Activated CD8-positive, alpha-beta T cell treated with anti-CD3 and anti-CD28 coated beads for 36 hours (primary cell): ENCODE measurements around the gene PLPP1. TPM values are rescaled to one million over a fixed set of nuclear protein-coding genes. Genes with fewer than 3 reads are reported as not detected.

Experiments used
- ATAC-seq: fragments of 200-7000 bp; cut with Tn5 transposase; one replicate; pipeline ENCODE4 v1.10.0; 2021; ENCODE audit warnings: mild to moderate bottlenecking, moderate library complexity
- CTCF ChIA-PET: fragments of 350-600 bp; sonication (Branson Sonifier 250); formaldehyde crosslinking; loops from one replicate; lab custom pipeline; 2021; ENCODE audit warnings: antibody characterized with exemption; lab: Charles Lee
- POLR2A ChIA-PET: fragments of 350-600 bp; sonication (Branson Sonifier 250); formaldehyde crosslinking; loops from one replicate; lab custom pipeline; 2021; ENCODE audit warnings: antibody characterized with exemption; lab: Charles Lee
- DNase-seq: peaks from one replicate; pipeline ENCODE4 v3.0.0-alpha.2; 2020
- H3K27ac Mint-ChIP-seq: one replicate; pipeline ENCODE4 v1.8.0; 2021; ENCODE audit warnings: mild to moderate bottlenecking, mixed read lengths
- H3K27me3 Mint-ChIP-seq: one replicate; pipeline ENCODE4 v1.8.0; 2021; ENCODE audit warnings: mixed read lengths
- H3K36me3 Mint-ChIP-seq: one replicate; pipeline ENCODE4 v1.8.0; 2021; ENCODE audit warnings: low read depth, mixed read lengths
- H3K4me1 Mint-ChIP-seq: one replicate; pipeline ENCODE4 v1.8.0; 2021; ENCODE audit warnings: low read depth, mixed read lengths
- H3K4me3 Mint-ChIP-seq: one replicate; pipeline ENCODE4 v1.8.0; 2021; ENCODE audit warnings: mild to moderate bottlenecking, moderate library complexity, mixed read lengths
- H3K9me3 Mint-ChIP-seq: one replicate; pipeline ENCODE4 v1.8.0; 2021; ENCODE audit warnings: mixed read lengths
- CTCF ChIP-seq: fragments of 200-600 bp; IDR thresholded peaks from one replicate; pipeline ENCODE4 v1.8.0; 2022; ENCODE audit warnings: antibody characterized with exemption, mild to moderate bottlenecking
- intact Hi-C: fragments of 100-400 bp; cut with micrococcal nuclease; formaldehyde crosslinking; loops from one replicate; pipeline ENCODE4 v1.10.0; 2022
- total RNA-seq, 2 experiments: library from RNA; stranded (reverse); gene quantifications; one replicate each; pipeline ENCODE4 v1.2.3, GENCODE V29; 2021

Gene PLPP1
- total RNA-seq, 2 experiments from 2014 or later: 15.9 to 17.6 TPM

GRCh38 chr5:55577353-55578060 is 42.7 kb upstream of the PLPP1 start:
- Mint-ChIP-seq H3K27ac (no peak overlapping the region), H3K4me1 (peaks cover 23% of the 10 kb centered on the region), H3K36me3 (no peaks in the 10 kb centered on the region), H3K4me3 (no peak overlapping the region), H3K9me3 (no peaks in the 10 kb centered on the region), H3K27me3 (peaks cover 2% of the 10 kb centered on the region)
- intact Hi-C loops: no loop called here
- CTCF ChIA-PET: no interaction called here
- no peak for DNase-seq
- ATAC-seq: no peak
- no peak for TF ChIP-seq CTCF
- POLR2A ChIA-PET: no interaction called here

- TF ChIP-seq CTCF: no peak
- H3K27ac Mint-ChIP-seq: no peak overlapping the region
- peaks cover 21% of the 10 kb centered on the region for H3K4me1 Mint-ChIP-seq
- H3K4me3 Mint-ChIP-seq: no peak overlapping the region
- H3K27me3 Mint-ChIP-seq: peaks cover 2% of the 10 kb centered on the region
- H3K9me3 Mint-ChIP-seq: no peaks in the 10 kb centered on the region
- H3K36me3 Mint-ChIP-seq: no peaks in the 10 kb centered on the region
- intact Hi-C loops: no loop called here
- CTCF ChIA-PET: interaction anchor here (0.9 to 1.0 kb wide), 2 partner anchors 24 to 63 kb away, joined by 3 to 4 read pairs; no protein-coding TSS in a partner anchor
- DNase-seq: no peak
- POLR2A ChIA-PET: no interaction called here
- no peak for ATAC-seq
These were observed 41.9 kb upstream of the PLPP1 start for GRCh38 chr5:55576661-55577060.

- CTCF ChIA-PET: interaction anchor here (0.9 to 1.0 kb wide), 2 partner anchors 25 to 64 kb away, joined by 3 to 4 read pairs; no protein-coding TSS in a partner anchor
- H3K4me3 Mint-ChIP-seq: no peak overlapping the region
- intact Hi-C loops: no loop called here
These were observed 41.2 kb upstream of the PLPP1 start for GRCh38 chr5:55575815-55576583.

GRCh38 chr5:55572600-55572999 is 37.8 kb upstream of the PLPP1 start:
- H3K4me1 Mint-ChIP-seq: peaks cover 15% of the 10 kb centered on the region
- no peaks in the 10 kb centered on the region for H3K27me3 Mint-ChIP-seq
- ChIA-PET CTCF (no interaction called here), POLR2A (no interaction called here)
- no peaks in the 10 kb centered on the region for H3K9me3 Mint-ChIP-seq
- ATAC-seq (no peak), DNase-seq (no peak)
- no peaks in the 10 kb centered on the region for H3K36me3 Mint-ChIP-seq
- H3K27ac Mint-ChIP-seq: no peak overlapping the region
- TF ChIP-seq CTCF: no peak
- no peak overlapping the region for H3K4me3 Mint-ChIP-seq
- intact Hi-C loops: no loop called here

More at GRCh38 chr5:55575815-55576583, 41.2 kb upstream of the PLPP1 start:
- DNase-seq: no peak
- Mint-ChIP-seq H3K27me3 (peaks cover 2% of the 10 kb centered on the region), H3K27ac (no peak overlapping the region), H3K4me1 (peaks cover 19% of the 10 kb centered on the region), H3K9me3 (no peaks in the 10 kb centered on the region), H3K36me3 (no peaks in the 10 kb centered on the region)
- TF ChIP-seq CTCF: no peak
- ATAC-seq: no peak
- POLR2A ChIA-PET: no interaction called here

- no peak overlapping the region for H3K4me3 Mint-ChIP-seq
- CTCF ChIA-PET: no interaction called here
- intact Hi-C loops: no loop called here
These were observed 37.3 kb upstream of the PLPP1 start for GRCh38 chr5:55572020-55572419.

More at GRCh38 chr5:55572020-55572419, 37.3 kb upstream of the PLPP1 start:
- ATAC-seq (no peak), DNase-seq (no peak)
- POLR2A ChIA-PET: no interaction called here
- H3K4me1 Mint-ChIP-seq: peaks cover 15% of the 10 kb centered on the region
- no peaks in the 10 kb centered on the region for H3K9me3 Mint-ChIP-seq
- no peak overlapping the region for H3K27ac Mint-ChIP-seq
- H3K27me3 Mint-ChIP-seq: no peaks in the 10 kb centered on the region
- TF ChIP-seq CTCF: no peak
- H3K36me3 Mint-ChIP-seq: no peaks in the 10 kb centered on the region
